ENCODE measurements around the gene WDR46. TPM values are rescaled to one million over a fixed set of nuclear protein-coding genes. Genes with fewer than 3 reads are reported as not detected.
A peak's percentile ranks its signal among the peaks of the same experiment; 100 is the strongest.

The WDR46 gene
- total and polyA plus RNA-seq, 10 of the 15 experiments (the other 5 are each of a cell fraction or from before 2014, with no cell fraction given): 10.1 to 147 (median 86.0) TPM

GRCh38 chr6:33297956-33298772 is 9.1 kb upstream of the WDR46 start (continued):
- TF ChIP-seq NFYA (IDR thresholded peaks at IDR 0.05; ENCODE audit: borderline replicate concordance, low read depth, low read length) (no peak), NR2C2 (IDR thresholded peaks at IDR 0.05; ENCODE audit: borderline replicate concordance, control insufficient read depth, insufficient read length, low read depth) (no peak), ZBTB11 (CRISPR knock-in tag; IDR thresholded peaks at IDR 0.05) (no peak), FOXM1 (IDR thresholded peaks at IDR 0.05; ENCODE audit: low read depth, low read length) (no peak), PRDM15 (CRISPR knock-in tag; IDR thresholded peaks at IDR 0.05) (no peak), TCF3 (IDR thresholded peaks at IDR 0.05; ENCODE audit: borderline replicate concordance, insufficient read depth, low read depth, low read length) (no peak), SREBF2 (IDR thresholded peaks at IDR 0.05; ENCODE audit: low read length) (no peak), USF1 (IDR thresholded peaks at IDR 0.05; ENCODE audit: borderline replicate concordance, extremely low read length, insufficient read depth, low read depth, low read length) (no peak), ZSCAN29 (IDR thresholded peaks at IDR 0.05) (no peak), SMARCA5 (IDR thresholded peaks at IDR 0.05) (no peak), MYB (IDR thresholded peaks at IDR 0.05; ENCODE audit: borderline replicate concordance, low read depth, low read length) (no peak), TCF7 (IDR thresholded peaks at IDR 0.05; ENCODE audit: borderline replicate concordance) (no peak), BACH1 (IDR thresholded peaks at IDR 0.05; ENCODE audit: borderline replicate concordance) (peak; percentile 41; the same call in 1 of the 2 replicates), E2F4 (IDR thresholded peaks at IDR 0.05; ENCODE audit: low read depth, low read length) (no peak), POU2F2 (IDR thresholded peaks at IDR 0.05; ENCODE audit: borderline replicate concordance, low read depth, low read length) (no peak), ZNF622 (IDR thresholded peaks at IDR 0.05) (no peak), NFIC (IDR thresholded peaks at IDR 0.05; ENCODE audit: low read depth, low read length) (no peak), ZNF384 (IDR thresholded peaks at IDR 0.05; ENCODE audit: borderline replicate concordance, low read depth, low read length) (no peak), CBX3 (IDR thresholded peaks at IDR 0.05; ENCODE audit: borderline replicate concordance, low read depth) (no peak), SMC3 (IDR thresholded peaks at IDR 0.05; ENCODE audit: borderline replicate concordance, low read length) (no peak), ASH2L (IDR thresholded peaks at IDR 0.05; ENCODE audit: borderline replicate concordance, low read depth) (no peak), IRF4 (IDR thresholded peaks at IDR 0.05; ENCODE audit: low read depth, low read length) (no peak)

Data from GM12878 (cell line).